Embryonic facial prominence (tissue), 1 donor: ENCODE data around the gene GEN1.

Experiments
- DNase-seq: peaks from one replicate; pipeline ENCODE4 v3.0.0-alpha.2; 2016; ENCODE audit errors: extremely low spot score

The GEN1 gene

DNA sequence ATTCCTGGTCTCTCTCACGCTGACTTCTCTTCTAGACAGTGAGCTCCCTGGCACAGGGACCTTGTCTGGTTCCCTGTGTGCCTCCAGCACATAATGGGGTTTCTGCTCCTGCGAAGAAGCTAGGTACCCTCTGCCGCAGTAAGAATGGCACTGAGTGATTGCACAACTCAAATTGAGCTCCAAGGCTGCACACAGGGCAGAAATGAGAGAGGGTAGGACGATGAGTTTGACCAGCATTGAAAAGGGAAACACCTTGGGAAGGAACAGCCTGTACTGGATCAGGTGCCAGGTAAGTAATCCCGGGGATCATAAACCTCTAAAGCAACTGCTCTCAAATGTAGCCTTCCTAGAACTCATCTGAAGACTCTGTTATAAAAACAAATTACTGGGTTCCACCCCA lies 41.4 kb downstream of the GEN1 start:
- no peak for DNase-seq

DNA sequence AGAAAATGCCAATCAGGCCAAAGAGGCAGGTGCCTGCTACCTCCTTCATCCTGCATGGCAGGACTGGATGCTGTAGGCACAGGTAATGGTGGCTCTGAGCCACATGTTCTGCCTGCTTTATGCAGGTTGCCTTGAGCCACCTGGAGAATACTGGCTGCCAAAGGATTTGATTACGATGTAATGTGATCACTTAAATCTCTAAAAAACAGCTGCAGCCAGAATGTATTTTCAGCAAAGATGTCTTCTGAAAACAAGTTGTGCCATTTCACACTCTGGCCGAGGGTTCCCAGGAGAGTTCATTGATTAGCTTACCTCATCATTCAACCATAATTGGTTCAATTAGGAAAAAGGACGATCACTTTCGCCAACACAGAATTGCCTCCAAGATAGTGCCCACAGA lies 44.4 kb downstream of the GEN1 start:
- DNase-seq: no peak

DNA sequence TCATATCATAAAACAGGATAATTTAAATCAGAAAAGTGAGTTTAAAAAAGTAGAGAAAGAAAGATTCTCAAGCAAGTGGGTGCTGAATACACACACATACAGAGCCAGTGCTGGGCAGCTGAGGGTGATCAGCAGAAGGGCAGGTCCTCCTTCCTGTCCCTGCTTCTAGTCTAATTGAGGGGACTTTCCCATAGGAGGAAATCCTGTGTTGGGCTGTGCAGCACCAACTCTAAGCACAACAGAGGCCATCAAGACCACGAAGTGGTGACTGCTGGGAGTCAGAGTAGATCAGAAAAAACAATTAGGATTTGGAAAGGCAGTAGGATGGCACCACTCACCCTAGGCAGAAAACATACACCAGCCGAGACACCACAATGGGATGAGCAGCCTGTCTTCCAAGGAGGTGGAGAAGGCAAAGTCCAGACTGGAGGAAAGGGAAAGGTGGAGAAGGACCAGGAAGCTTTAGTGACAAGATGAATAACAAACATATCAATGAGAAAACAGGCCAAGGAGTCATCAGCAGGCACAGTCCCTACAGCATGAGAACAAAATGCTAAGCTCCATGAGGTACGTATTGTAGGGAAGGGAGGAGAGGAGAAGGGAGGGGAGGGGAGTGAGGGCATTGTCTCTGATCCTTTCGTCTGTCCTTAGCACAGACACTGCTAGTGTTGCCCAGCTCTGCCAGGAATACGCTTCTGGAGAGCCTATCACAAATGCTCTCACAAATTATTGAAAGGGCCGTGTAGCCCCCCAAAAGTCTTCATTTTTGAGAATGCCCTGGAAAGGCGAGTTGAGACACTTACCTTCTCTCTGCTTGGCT lies 45.6 kb downstream of the GEN1 start:
- no peak for DNase-seq

DNA sequence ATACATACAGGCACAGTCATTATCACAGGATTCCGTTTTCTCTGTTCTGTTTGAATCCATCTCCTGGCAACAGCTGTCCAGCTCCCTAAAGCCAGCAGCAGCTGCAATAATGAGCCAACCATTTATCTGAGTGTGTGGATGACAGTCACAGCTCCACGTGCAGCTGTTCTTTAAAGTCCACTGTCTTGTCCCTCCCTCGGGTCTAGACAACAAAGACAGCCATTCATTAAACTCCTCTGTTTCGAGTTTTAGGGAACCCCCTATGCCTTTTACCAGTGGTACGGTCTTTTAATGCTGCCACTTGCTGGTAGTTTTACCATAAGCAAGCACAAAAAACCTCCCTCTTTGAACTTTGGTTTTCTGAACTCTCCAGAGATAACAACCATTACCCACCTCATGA lies 46.3 kb downstream of the GEN1 start:
- no peak for DNase-seq

DNA sequence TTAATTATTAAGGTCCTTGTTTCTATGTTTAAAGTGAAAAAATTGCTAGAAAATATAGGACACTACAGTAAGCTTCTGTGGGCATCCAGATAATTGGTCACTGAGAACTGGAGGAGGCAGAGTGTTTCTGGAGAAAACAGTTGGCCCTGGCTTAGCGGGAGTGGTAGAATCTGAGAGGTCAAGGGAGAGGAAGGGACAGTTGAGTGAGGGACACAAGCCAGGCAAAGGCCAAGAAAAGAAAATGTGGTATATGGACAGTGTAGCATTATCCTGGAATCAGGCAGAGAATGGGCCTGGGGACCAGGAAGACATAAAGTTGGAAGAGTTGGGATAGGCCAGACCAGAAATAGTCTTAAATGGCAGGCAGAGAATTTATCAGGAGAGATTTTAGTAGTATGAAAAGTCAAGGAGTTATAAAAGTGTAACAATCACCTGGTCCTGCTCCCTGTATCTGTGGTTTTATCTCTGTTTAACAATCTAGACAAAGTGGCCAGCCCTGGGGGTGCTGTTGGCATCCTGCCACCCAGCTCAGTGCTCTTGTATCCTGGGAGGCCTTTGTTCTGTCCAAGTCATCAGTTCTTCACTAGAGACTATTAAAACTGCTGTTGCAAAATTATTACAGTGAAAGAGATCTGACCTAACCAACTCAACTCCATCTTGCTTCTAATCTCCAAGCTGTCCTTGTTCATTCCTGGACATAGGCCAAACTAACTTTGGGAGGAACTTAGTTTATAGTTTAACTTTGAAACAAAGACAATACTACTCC lies 46.9 kb downstream of the GEN1 start:
- DNase-seq: no peak

DNA sequence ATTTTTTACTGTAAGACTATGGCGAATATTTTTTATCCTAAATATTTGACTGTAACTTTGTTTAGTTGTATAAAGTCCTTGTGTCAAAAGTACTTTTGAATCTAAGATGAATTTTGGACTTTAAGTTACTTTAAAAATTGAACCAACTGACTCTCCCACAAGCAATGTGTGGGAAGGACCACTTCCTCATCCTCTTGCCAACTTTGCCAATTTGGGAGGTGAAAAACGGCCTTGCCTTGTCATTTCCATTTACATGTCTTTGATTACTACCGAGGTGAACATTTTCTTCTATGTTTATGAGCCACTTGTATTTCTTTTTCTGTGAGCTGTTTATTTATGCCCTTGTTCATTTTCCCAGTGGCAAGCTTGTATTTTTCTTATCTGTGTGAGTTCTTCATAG lies 49.6 kb downstream of the GEN1 start:
- no peak for DNase-seq

DNA sequence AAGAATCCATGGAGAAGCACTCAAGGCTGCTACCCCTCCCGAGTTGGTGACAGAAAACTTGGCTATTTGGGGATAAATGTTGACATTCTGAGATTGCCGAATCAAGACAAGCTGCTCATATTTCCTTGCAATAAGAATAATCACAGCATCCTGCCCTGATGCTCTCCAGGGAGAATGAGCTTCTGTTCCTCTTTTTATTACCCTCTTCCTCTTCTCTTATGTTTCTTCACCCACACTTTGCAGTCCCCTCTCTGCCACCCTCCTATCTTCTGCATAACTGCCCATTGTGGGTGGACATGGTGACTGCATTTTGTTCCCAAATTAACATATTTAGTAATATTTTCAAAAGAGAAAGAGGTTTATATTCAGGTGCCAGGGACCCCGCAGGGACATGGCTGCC lies 50.4 kb downstream of the GEN1 start:
- no peak for DNase-seq

DNA sequence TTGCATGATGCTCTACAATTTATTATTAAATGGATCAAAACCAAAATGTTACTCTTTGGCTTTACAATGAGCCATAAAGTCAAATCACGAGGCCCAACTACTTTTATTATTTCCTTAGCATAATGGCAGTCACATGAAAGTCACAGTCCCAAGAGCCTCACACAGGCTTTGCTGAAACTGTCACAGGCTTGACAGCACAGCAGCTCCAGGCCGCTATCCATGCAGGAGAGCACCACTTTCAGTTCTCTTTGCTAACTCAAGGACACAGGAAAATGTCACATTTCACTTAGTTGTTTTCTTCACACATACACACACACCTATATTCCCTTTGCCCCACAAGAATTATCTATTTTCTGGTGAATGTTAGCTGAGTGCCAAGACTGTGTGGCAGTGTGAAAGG lies 51.2 kb downstream of the GEN1 start:
- no peak for DNase-seq

DNA sequence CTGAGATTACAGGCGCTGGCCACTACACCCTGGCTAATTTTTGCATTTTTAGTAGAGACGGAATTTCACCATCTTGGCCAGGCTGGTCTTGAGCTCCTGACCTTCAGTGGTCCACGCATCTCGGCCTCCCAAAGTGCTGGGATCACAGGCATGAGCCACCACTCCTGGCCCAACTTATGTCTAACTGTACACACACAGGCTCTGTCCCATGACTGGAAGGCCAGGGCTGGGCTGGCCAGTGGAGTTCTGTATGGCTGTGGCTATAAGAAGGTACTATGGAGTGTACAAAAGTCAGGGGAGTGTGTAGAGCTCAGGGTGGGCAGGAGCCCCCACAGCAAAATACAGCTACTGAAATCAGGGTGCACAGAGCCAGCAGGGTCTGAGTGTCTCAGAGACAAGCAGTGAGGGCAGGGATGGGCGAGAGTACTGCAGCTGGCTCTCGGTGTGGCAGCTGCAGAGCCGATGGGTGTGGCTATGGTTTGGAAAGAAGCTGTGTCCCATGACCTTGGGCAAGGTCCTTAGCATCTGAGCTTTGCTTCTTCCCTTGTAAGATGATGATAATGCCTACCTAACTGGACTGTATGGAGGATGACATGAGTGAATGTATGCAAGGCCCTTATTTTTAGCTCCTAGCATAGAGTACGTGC lies 51.9 kb downstream of the GEN1 start:
- no peak for DNase-seq

DNA sequence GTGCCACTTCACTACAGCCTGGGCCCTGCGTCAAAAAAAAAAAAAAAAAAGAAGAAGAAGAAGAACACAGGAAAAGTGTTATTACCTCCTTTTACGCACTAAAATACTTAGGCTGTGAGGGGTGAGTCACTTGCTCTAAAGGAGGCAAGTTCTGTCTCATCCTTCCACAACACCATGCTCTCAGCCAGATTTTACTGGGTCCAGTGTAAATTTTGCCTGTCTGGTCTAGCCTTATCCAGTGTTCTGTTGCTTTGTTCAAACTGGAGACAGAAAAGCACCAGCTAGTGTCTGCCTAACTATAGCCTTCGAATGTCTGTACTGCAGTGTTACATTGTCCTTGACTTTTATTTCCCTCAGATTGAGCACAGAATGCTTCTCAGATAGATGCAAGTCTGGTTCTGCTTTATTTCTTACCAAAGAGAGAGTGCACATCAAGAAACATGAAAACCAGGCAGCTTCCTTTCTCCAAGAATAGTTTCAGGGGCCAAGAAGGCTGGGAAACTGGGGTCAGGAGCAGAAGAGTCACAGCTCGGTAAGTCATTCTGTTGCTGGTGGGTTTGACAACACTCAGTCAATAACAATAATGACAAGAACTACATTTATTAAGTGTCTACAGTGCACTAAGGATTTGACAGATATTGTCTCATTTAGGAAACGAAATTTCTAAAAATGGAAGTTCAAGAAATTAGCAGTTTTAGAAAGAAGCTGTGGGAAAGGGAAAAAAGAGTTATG lies 59.2 kb downstream of the GEN1 start:
- no peak for DNase-seq

DNA sequence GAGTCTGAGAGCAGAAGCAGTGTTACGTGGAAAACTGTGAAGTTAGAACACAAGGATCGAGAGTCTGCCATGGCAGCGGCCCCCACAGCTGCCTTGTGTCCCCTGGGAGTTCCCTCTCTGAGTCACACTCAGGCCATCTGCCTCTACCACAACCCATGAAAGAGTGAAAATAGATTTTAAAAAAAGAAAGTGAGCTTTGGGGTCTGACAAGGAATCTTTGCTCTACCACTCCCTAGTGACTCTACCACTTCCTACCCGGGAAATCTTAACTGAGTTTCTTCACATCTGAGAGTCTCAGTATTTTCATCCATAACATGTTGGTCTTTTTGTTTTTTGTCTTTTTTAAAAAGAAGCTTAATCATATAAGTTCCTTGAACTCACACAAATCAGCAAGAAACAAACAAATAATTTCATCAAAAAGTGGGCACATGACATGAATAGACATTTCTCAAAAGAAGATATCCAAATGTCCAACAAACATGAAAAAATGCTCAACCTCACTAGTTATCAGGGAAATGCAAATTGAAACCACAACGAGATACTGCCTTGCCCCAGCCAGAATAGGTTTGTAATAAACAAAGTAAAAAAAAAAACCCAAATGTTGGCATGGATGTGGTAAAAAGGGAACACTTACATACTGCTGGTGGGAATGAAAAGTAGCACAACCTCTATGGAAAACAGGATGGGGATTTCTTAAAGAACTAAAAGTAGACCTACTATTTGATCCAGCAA lies 60.0 kb downstream of the GEN1 start:
- no peak for DNase-seq

DNA sequence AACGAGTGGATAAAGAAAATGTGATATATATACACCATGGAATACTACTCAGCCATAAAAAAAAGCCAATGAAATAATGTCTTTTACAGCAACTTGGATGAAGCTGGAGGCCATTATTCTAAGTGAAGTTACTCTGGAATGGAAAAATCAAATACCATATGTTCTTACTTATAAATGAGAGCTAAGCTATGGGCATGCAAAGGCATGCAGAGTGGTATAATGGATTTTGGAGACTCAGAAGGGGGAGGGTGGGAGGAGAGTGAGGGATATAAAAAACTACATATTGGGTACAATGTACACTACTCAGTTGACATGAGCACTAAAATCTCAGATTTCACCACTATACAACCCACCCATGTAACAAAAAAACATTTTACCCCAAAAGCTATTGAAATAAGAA lies 60.7 kb downstream of the GEN1 start:
- no peak for DNase-seq

DNA sequence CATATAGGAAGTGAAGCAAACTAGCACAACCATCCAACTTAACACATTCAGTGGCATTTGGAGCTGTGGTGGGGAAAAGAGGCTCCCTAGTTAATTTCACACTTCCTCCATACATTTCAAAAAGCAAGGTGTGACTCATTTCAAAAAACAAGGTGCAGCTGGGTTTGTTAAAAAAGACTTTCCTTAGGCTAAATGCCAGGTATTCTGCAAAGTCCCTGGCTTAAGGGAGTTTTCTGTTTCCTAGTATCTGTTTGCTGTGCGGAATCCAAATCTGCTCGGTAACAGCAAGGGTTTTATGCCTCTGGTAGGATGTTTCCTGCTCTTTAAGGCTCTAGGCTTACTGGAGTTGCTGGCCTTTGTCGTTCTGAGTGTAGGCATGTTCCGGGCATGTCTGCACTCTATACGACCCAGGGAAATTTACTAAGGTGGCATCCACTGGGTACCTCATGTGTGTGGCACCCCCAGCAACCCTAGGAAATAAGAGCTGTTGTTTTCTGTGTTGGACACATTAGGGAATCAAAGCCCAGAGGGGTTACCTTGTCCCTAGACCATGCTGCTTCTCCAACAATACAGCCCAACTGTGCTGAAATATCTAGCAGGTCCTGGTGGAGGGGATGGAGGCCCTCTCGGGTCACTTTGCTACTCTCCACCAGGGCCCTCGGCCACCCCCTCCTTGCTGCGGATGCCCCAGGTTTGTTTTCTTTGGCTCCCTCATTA lies 61.7 kb downstream of the GEN1 start:
- DNase-seq: no peak

DNA sequence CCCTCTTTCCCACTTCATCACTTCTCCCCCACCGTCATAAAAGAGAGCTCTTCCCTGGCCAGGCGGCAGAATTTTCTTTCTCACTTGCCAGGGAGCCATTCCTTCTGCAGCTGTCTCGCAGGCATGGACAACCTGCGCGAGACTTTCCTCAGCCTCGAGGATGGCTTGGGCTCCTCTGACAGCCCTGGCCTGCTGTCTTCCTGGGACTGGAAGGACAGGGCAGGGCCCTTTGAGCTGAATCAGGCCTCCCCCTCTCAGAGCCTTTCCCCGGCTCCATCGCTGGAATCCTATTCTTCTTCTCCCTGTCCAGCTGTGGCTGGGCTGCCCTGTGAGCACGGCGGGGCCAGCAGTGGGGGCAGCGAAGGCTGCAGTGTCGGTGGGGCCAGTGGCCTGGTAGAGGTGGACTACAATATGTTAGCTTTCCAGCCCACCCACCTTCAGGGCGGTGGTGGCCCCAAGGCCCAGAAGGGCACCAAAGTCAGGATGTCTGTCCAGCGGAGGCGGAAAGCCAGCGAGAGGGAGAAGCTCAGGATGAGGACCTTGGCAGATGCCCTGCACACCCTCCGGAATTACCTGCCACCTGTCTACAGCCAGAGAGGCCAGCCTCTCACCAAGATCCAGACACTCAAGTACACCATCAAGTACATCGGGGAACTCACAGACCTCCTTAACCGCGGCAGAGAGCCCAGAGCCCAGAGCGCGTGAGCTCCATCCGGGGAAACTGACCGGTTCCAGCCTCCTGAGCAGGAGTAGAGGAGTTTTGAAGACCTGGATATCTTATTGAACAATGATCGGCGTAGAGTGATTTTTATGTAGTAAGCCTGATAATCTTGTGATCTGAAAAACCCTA lies 62.7 kb downstream of the GEN1 start, which contains the start of gene MSGN1:
MSGN1 (plus strand) TSS at position 65 of the 850 bp plus-strand sequence; CDS start at position 124, 59 bp downstream.
- DNase-seq: no peak

DNA sequence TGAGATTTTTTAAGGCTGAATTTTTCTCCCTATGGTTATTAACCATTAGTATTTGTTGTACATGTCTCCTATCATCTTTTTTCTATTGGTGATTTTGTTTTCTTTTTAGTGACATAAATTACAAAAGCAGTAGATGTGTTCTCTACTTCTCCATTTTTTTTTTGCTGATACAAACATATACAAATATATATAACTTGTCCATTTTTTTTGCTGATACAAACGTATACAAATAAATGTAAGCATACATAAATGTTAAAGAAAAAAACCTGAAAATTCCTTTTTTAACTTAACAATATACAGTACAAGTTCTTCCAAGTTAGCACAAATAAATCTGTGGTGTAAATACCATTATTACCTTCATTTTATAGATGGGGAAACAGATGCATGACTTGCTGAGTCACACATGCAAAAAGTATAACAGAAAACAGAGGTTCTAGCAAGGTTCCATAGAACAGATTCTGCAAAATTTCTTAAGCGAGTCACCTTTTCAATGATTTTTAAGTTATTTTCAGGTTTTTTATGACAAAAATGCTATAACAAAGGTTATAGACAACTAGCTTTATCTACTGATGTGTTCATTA lies 64.4 kb downstream of the GEN1 start:
- DNase-seq: no peak

DNA sequence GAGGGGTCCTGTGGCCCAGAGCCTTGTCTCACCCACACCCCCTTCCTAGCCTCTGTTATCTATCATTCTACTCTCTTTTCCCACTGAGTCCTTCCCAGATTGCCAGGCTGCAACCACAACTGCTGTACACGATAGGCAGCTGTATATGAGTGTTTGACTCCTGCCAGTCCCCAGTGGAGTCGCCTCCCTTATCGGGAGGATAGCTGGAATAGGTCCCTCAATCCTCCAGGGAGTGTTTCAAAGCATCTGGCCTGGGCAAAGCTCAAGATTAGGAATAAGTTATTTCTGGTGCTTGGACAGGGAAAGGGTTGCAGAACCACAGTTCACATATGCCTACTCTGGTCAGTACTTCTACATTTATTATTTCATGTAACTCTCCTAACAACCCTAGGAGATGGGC lies 67.1 kb downstream of the GEN1 start:
- DNase-seq: no peak

DNA sequence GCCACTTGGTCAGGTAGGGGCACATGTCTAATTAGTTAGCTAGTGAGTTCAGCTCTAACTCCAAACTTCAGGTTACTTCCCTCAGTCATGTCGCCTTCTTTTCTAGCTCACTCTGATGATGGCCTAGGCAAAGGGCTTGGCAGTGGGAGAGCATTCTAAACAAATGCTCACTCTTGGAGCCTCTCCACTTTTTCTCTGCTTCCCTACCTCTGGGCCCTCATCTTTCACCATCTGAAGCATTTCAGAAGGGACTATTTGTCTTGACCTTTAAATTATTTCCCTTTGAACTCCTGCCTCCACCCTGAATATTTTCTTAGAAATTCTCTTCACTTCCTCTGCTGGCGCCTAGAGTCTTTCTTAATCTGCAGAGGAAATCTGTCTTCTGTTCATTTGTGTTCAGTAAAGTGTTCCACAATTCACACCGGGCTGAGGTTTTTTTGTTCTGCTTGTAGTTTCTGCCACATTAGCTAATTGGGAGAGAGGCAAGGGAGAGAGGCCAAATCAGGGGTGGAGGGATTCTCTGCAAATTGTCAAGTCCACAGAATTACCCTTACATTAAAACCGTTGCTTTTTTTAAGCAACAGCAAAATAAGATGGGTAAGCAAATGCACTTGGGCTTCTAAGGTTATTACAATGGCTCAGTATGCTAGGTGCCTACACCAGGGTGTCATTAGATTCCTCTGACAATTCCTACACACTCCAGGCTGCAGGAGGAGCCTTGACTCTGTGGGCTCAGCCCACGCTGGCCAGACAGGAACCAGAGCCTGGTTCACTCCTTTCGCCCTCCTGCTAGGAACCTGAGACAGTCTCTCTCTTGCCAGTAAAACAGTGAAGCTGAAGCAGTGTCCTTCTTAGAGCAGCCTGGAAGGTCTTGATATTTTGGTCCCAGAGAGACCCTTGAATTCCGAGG lies 67.9 kb downstream of the GEN1 start:
- DNase-seq: no peak

DNA sequence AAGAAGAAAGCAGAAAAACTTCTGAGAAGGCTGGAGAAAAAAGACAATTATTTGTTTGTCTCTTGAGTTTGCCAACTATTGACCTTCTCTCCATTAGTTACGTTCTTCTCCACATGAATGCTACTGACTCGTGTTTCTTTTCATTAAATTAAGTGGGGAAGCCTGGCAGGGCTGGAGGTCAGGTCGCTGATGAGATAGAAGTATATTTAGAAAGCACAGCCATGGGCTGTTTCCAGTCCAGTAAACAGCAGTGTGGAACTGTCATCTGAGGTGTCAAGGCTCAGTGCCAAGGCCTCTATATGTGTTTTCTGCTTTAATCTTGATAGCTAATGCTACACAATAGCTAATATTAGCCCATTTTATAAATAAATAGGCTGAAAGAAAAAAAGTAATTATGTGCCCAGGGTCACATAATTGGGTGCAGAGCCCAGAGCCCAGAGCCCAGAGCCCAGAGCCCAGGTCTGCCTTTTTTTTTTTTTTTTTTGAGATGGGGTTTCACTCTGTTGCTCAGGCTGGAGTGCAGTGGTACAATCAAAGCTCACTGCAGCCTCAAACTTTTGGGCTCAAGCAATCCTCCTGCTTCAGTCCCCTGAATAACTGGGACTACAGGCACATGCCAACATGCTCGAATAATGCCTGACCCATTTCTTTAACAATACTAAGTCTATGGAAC lies 68.6 kb downstream of the GEN1 start:
- no peak for DNase-seq
